Mucosa of descending colon (tissue), 3 donors: ENCODE measurements around the gene SCML1. TPM values are rescaled to one million over a fixed set of nuclear protein-coding genes. Genes with fewer than 3 reads are reported as not detected.

Experiments
- ATAC-seq: fragments of 200-7000 bp; cut with Tn5 transposase; one replicate; pipeline ENCODE4 v1.9.1; 2020; ENCODE audit warnings: mild to moderate bottlenecking, moderate library complexity
- DNase-seq, 3 donors: peaks; one replicate each; pipeline ENCODE4 v3.0.0-alpha.2; 2020
- H3K36me3 ChIP-seq: fragments of 200-600 bp; one replicate; pipeline ENCODE4 v1.8.0; 2021; ENCODE audit warnings: low read depth, mild to moderate bottlenecking
- H3K4me1 ChIP-seq: fragments of 200-600 bp; one replicate; pipeline ENCODE4 v1.8.0; 2021; ENCODE audit warnings: low read depth, mild to moderate bottlenecking
- H3K4me3 ChIP-seq: fragments of 200-600 bp; one replicate; pipeline ENCODE4 v1.8.0; 2021; ENCODE audit warnings: mild to moderate bottlenecking
- H3K9me3 ChIP-seq: fragments of 200-600 bp; one replicate; pipeline ENCODE4 v1.8.0; 2021; ENCODE audit warnings: mild to moderate bottlenecking
- CTCF ChIP-seq: fragments of 200-600 bp; IDR thresholded peaks from one replicate; pipeline ENCODE4 v1.8.0; 2022; ENCODE audit warnings: antibody characterized with exemption, mild to moderate bottlenecking
- intact Hi-C, 2 donors: fragments of 100-400 bp; cut with DNase I in 1 of 2; cut with micrococcal nuclease in 1 of 2; formaldehyde crosslinking; loops; one replicate each; pipeline versions ENCODE4 v1.11.0 to v1.11.1; 2022; cut with DNase I, micrococcal nuclease
- total RNA-seq, 3 donors: library from RNA; stranded (reverse); fragmentation: NEBNext Ultra II Directional in 2 of 3; extraction: Animal tissue kit (Norgen Biotek cat#: 25700) in 2 of 3; gene quantifications; one replicate each; pipeline versions ENCODE4 v1.2.1 to v1.2.4, GENCODE V29; 2021 to 2023
- donor health status: DM: no; HTN: no; CAD: no; lungs with moderate emphysema.
- donor health status: DM: no; HTN: no; CAD: no.
- donor health status: DM: no; HTN: yes; CAD: no.

Gene SCML1
- total RNA-seq, 3 donors from 2014 or later = 9.9 to 12.9 (median 11.5) TPM

GRCh38 chrX:17738737-17739535 is 1.6 kb downstream of the SCML1 start:
- DNase-seq = no peak
- intact Hi-C loops = no loop called here
- H3K9me3 ChIP-seq = no peaks in the 10 kb centered on the region
- H3K36me3 ChIP-seq = no peaks in the 10 kb centered on the region
- no peak overlapping the region for H3K4me3 ChIP-seq
- H3K4me1 ChIP-seq = no peaks in the 10 kb centered on the region
- no peak for ATAC-seq
- no peak for TF ChIP-seq CTCF

- no peak for TF ChIP-seq CTCF
- Histone ChIP-seq H3K4me3 (no peak overlapping the region), H3K36me3 (no peaks in the 10 kb centered on the region), H3K4me1 (peaks cover 2% of the 10 kb centered on the region), H3K9me3 (no peaks in the 10 kb centered on the region)
- no peak for ATAC-seq
- no peak for DNase-seq
- intact Hi-C loops = no loop called here
Observed at GRCh38 chrX:17740137-17741122, 3.1 kb downstream of the SCML1 start.

- Histone ChIP-seq H3K4me1 (peaks cover 2% of the 10 kb centered on the region), H3K9me3 (no peaks in the 10 kb centered on the region), H3K36me3 (no peaks in the 10 kb centered on the region), H3K4me3 (no peak overlapping the region)
- DNase-seq = peak; percentile 40 to 52 (median 42)
- intact Hi-C loops = no loop called here
- no peak for ATAC-seq
- TF ChIP-seq CTCF = no peak
Observed at GRCh38 chrX:17741123-17741511, 3.8 kb downstream of the SCML1 start.

- peaks cover 2% of the 10 kb centered on the region for H3K4me1 ChIP-seq
- intact Hi-C loops = no loop called here
- no peak overlapping the region for H3K4me3 ChIP-seq
- H3K36me3 ChIP-seq = no peaks in the 10 kb centered on the region
- no peak for TF ChIP-seq CTCF
- H3K9me3 ChIP-seq = no peaks in the 10 kb centered on the region
- no peak for DNase-seq
- no peak for ATAC-seq
Observed at GRCh38 chrX:17743913-17744312, 6.6 kb downstream of the SCML1 start.

- no peaks in the 10 kb centered on the region for H3K9me3 ChIP-seq
Observed at GRCh38 chrX:17744896-17745523, 7.7 kb downstream of the SCML1 start.

More at GRCh38 chrX:17744896-17745523, 7.7 kb downstream of the SCML1 start:
- intact Hi-C loops = no loop called here
- Histone ChIP-seq H3K4me3 (no peak overlapping the region), H3K36me3 (no peaks in the 10 kb centered on the region), H3K4me1 (peaks cover 2% of the 10 kb centered on the region)
- no peak for TF ChIP-seq CTCF
- DNase-seq (no peak), ATAC-seq (peak; percentile 79)
